Ovary (tissue), 9 donors: ENCODE results near the gene GABBR2. TPM values are rescaled to one million over a fixed set of nuclear protein-coding genes. Genes with fewer than 3 reads are reported as not detected.

ENCODE experiments used
- DNase-seq, 5 donors: peaks; one replicate each; pipeline ENCODE4 v3.0.0-alpha.2; 2019 to 2020
- H3K27ac ChIP-seq, 2 donors: fragments of 200-600 bp; one replicate each; pipeline versions ENCODE4 v1.5.1 to v1.8.0; 2019 to 2022
- H3K27me3 ChIP-seq: fragments of 200-600 bp; one replicate; pipeline ENCODE4 v1.8.0; 2022
- H3K36me3 ChIP-seq: fragments of 200-600 bp; sonication (generic); one replicate; pipeline ENCODE4 v1.5.1; 2019
- H3K4me1 ChIP-seq: one replicate; pipeline ENCODE4 v1.8.1; 2013; ENCODE audit warnings: mild to moderate bottlenecking, moderate library complexity; ENCODE audit not compliant: insufficient read depth
- H3K4me3 ChIP-seq: fragments of 200-600 bp; sonication (generic); one replicate; pipeline ENCODE4 v1.5.1; 2017
- H3K9me3 ChIP-seq, 2 donors: fragments of 200-600 bp in 1 of 2; sonication (generic) in 1 of 2; one replicate each; pipeline versions ENCODE4 v1.5.1 to v1.8.1; 2013 to 2019; ENCODE audit warnings: mild to moderate bottlenecking in 1 of 2, moderate library complexity in 1 of 2
- CTCF ChIP-seq, 3 donors: fragments of 450-650 bp in 2 of 3; fragments of 200-600 bp in 1 of 3; IDR thresholded peaks; one replicate each; pipeline versions ENCODE4 v1.5.1 to v1.8.0; 2016 to 2022; ENCODE audit warnings: antibody characterized with exemption in 3 of 3, mild to moderate bottlenecking in 1 of 3
- EP300 ChIP-seq: sonication (generic); formaldehyde crosslinking; IDR thresholded peaks from one replicate; pipeline ENCODE4 v1.6.1; 2017; ENCODE audit warnings: antibody characterized with exemption
- POLR2A ChIP-seq: fragments of 450-650 bp; IDR thresholded peaks from one replicate; pipeline ENCODE4 v1.6.1; 2017; ENCODE audit warnings: antibody characterized with exemption, mild to moderate bottlenecking, moderate library complexity
- WGBS, 3 donors: extraction: QIAGEN DNeasy Blood & Tissue Kit in 1 of 3; methylation state at CpG; one replicate each; pipeline versions ENCODE4 v1.1.5 to v1.1.7; 2013 to 2017; 5-methylcytosine and 5-hydroxymethylcytosine counted together
- intact Hi-C, 4 donors: fragments of 100-400 bp; cut with DNase I; formaldehyde crosslinking; loops; one replicate each; pipeline versions ENCODE4 v1.11.0 to v1.15.1; 2022 to 2023
- polyA plus RNA-seq, 2 donors: library from polyadenylated mRNA; stranded (reverse); fragments of 200-250 nt in 1 of 2; fragments of 350-450 nt in 1 of 2; fragmentation: Illumina TruSeq in 1 of 2; extraction: RNeasy Lipid Tissue Mini Kit (QIAGEN cat#74804) in 1 of 2; gene quantifications; one replicate each; pipeline ENCODE4 v1.2.3, GENCODE V29; 2013 to 2014
- total RNA-seq, 7 donors: library from RNA; depleted of rRNA in 2 of 7; stranded (reverse); fragments of >200 nt in 2 of 7; fragmentation: NEBNext Ultra II Directional in 3 of 7; extraction: Animal tissue kit (Norgen Biotek cat#: 25700) in 3 of 7; gene quantifications; one replicate each; pipeline versions ENCODE4 v1.1.0 to v1.2.4, GENCODE V29; 2016 to 2023
- donor health status: DM: no; HTN: no; CAD: no; lungs with moderate emphysema.
- donor health status: DM: no; HTN: no; CAD: no.
- donor health status: Bipolar disorder and iron deficiency.
- donor health status: DM: yes; HTN: yes; CAD: no.
- donor health status: DM: no; HTN: no; CAD: no.
- donor health status: DM: yes; HTN: yes; CAD: no.

The GABBR2 gene
- total and polyA plus RNA-seq, 9 donors: 0.05 to 0.30 (median 0.22) TPM; not detected in 6

GRCh38 chr9:98742325-98743280 lies 33.9 kb upstream of the GABBR2 start:
- Histone ChIP-seq H3K36me3 (no peaks in the 10 kb centered on the region), H3K27me3 (no peaks in the 10 kb centered on the region), H3K4me1 (no peaks in the 10 kb centered on the region), H3K27ac (no peak overlapping the region), H3K4me3 (no peak overlapping the region), H3K9me3 (no peaks in the 10 kb centered on the region)
- TF ChIP-seq POLR2A (no peak), EP300 (no peak), CTCF (IDR thresholded peaks at IDR 0.05) (no peak)
- no peak for DNase-seq
- intact Hi-C loops: no loop called here
- 76 to 87% (median 81%) methylated on average over 9 to 10 of the region's 10 CpGs for WGBS, 3 donors

GRCh38 chr9:98740226-98740881 lies 31.6 kb upstream of the GABBR2 start:
- no peak for DNase-seq
- TF ChIP-seq CTCF (IDR thresholded peaks at IDR 0.05): no peak
- no peak for TF ChIP-seq POLR2A
- no peak for TF ChIP-seq EP300
- intact Hi-C loops: no loop called here
- Histone ChIP-seq H3K36me3 (no peaks in the 10 kb centered on the region), H3K4me1 (no peaks in the 10 kb centered on the region), H3K9me3 (no peaks in the 10 kb centered on the region), H3K27ac (no peak overlapping the region), H3K4me3 (no peak overlapping the region), H3K27me3 (no peaks in the 10 kb centered on the region)
- WGBS, 3 donors: 91 to 92% (median 92%) methylated on average over 8 of the region's 8 CpGs

DNA sequence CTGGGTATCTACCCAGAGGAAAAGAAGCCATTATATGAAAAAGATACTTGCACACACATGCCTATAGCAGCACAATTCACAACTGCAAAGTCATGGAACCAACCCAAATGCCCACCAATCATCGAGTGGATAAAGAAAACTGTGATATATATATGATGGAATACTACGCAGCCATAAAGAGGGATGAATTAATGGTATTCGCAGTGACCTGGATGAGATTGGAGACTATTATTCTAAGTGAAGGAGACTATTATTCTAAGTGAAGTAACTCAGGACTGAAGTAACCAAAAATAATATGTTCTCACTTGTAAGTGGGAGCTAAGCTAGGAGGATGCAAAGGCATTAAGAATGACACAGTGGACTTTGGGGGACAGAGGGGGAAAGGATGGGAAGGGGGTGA lies 30.0 kb upstream of the GABBR2 start:
- TF ChIP-seq CTCF (IDR thresholded peaks at IDR 0.05): no peak
- no peak for TF ChIP-seq POLR2A
- TF ChIP-seq EP300: no peak
- Histone ChIP-seq H3K36me3 (no peaks in the 10 kb centered on the region), H3K27me3 (no peaks in the 10 kb centered on the region), H3K27ac (no peak overlapping the region), H3K4me1 (no peaks in the 10 kb centered on the region), H3K4me3 (no peak overlapping the region), H3K9me3 (no peaks in the 10 kb centered on the region)
- intact Hi-C loops: no loop called here
- 96 to 98% (median 98%) methylated on average over 3 of the region's 3 CpGs for WGBS, 3 donors
- DNase-seq: no peak

GRCh38 chr9:98736226-98736625 lies 27.5 kb upstream of the GABBR2 start:
- 90 to 92% (median 91%) methylated on average over 12 of the region's 12 CpGs for WGBS, 3 donors
- DNase-seq: no peak
- H3K4me3 ChIP-seq: no peak overlapping the region
- H3K9me3 ChIP-seq: no peaks in the 10 kb centered on the region
- TF ChIP-seq CTCF (IDR thresholded peaks at IDR 0.05): no peak
- TF ChIP-seq POLR2A: no peak
- no peak for TF ChIP-seq EP300
- H3K4me1 ChIP-seq: no peaks in the 10 kb centered on the region
- intact Hi-C loops: no loop called here
- H3K27me3 ChIP-seq: no peaks in the 10 kb centered on the region
- no peaks in the 10 kb centered on the region for H3K36me3 ChIP-seq
- H3K27ac ChIP-seq: no peak overlapping the region
